Neural progenitor cell (in vitro differentiated cells): ENCODE results near the gene TFG.

ENCODE experiments used
- CTCF ChIP-seq: fragments of 200-600 bp; sonication (generic); IDR thresholded peaks from 2 replicates; pipeline ENCODE4 v1.5.1; 2017; ENCODE audit warnings: antibody characterized with exemption, mild to moderate bottlenecking
- EZH2 ChIP-seq: fragments of 200-600 bp; sonication (generic); IDR thresholded peaks from 2 replicates; pipeline ENCODE4 v1.6.1; 2017; ENCODE audit warnings: antibody characterized with exemption, mild to moderate bottlenecking, moderate library complexity

DNA sequence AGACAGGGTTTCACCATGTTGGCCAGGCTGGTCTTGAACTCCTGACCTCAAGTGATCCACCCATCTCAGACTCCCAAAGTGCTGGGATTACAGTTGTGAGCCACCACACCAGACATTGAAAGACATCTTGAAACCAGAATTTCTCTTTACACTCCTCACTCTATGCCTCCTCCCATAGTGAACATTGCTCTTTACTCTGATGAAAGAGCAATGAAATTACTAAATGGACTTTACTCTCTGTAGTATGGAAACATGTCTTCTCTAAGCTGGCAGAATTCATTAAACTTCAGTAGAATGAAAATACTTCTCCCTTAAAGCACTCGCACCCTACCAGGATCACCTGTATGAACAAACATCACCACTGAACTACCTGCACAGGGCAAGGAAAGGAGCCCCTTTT is 27.8 kb upstream of the TFG start:
- TF ChIP-seq EZH2 (no peak), CTCF (no peak)
